GM21576 (cell line): ENCODE measurements around the gene CPHXL2.

Experiments used
- ATAC-seq: cut with Tn5 transposase; IDR thresholded peaks from one replicate; pipeline ENCODE4 v1.9.1; 2021; ENCODE audit warnings: mild to moderate bottlenecking, moderate library complexity; ENCODE audit not compliant: unreplicated experiment

The CPHXL2 gene

GRCh38 chr16:75676909-75677308, at the start of gene CPHXL2:
TSS of gene CPHXL2 (minus strand) at chr16:75677009. CDS start at chr16:75676999, 10 bp downstream.
- ATAC-seq, result no peak

GRCh38 chr16:75726390-75726789, 49.6 kb upstream of the CPHXL2 start, which contains the start of gene CPHXL:
TSS of gene CPHXL (minus strand) at chr16:75726490. CDS start at chr16:75726442, 48 bp downstream.
- no peak for ATAC-seq

GRCh38 chr16:75718452-75718851, 41.6 kb upstream of the CPHXL2 start:
- ATAC-seq, result no peak

GRCh38 chr16:75714661-75715060, 37.9 kb upstream of the CPHXL2 start:
- ATAC-seq, result no peak

- ATAC-seq, result no peak
Measured at GRCh38 chr16:75710344-75710743, 33.5 kb upstream of the CPHXL2 start.

GRCh38 chr16:75703306-75703705, 26.5 kb upstream of the CPHXL2 start:
- ATAC-seq, result no peak

GRCh38 chr16:75702242-75702641, 25.4 kb upstream of the CPHXL2 start:
- ATAC-seq, result no peak

GRCh38 chr16:75701361-75701760, 24.6 kb upstream of the CPHXL2 start, which contains the start of gene DUXB:
TSS of gene DUXB (minus strand) at chr16:75701461. CDS start at chr16:75701418, 43 bp downstream.
- ATAC-seq, result no peak

- no peak for ATAC-seq
Measured at GRCh38 chr16:75697571-75697970, 20.8 kb upstream of the CPHXL2 start.

- ATAC-seq, result no peak
Measured at GRCh38 chr16:75695708-75696107, 18.9 kb upstream of the CPHXL2 start.

GRCh38 chr16:75687361-75687760, 10.6 kb upstream of the CPHXL2 start:
- no peak for ATAC-seq

- no peak for ATAC-seq
Measured at GRCh38 chr16:75682308-75682707, 5.5 kb upstream of the CPHXL2 start.

- ATAC-seq, result no peak
Measured at GRCh38 chr16:75679366-75679765, 2.6 kb upstream of the CPHXL2 start.

- ATAC-seq, result no peak
Measured at GRCh38 chr16:75667503-75667902, 9.3 kb downstream of the CPHXL2 start.

- ATAC-seq, result no peak
Measured at GRCh38 chr16:75660726-75661302, 16.0 kb downstream of the CPHXL2 start.

- no peak for ATAC-seq
Measured at GRCh38 chr16:75660321-75660720, 16.5 kb downstream of the CPHXL2 start.

- ATAC-seq, result no peak
Measured at GRCh38 chr16:75658175-75658574, 18.6 kb downstream of the CPHXL2 start.

GRCh38 chr16:75653922-75654321, 22.9 kb downstream of the CPHXL2 start:
- no peak for ATAC-seq

- ATAC-seq, result peak; percentile 32
Measured at GRCh38 chr16:75648265-75649076, 28.3 kb downstream of the CPHXL2 start.

- ATAC-seq, result peak; percentile 82
Measured at GRCh38 chr16:75647492-75648264, 29.1 kb downstream of the CPHXL2 start, which contains the start of the genes KARS1 and TERF2IP. TSS of gene KARS1 (minus strand) at chr16:75647665. CDS start at chr16:75647639, 26 bp downstream. TSS of gene TERF2IP (plus strand) at chr16:75647773. CDS start at chr16:75647883, 110 bp downstream.

- ATAC-seq, result peak; percentile 14
Measured at GRCh38 chr16:75647112-75647491, 29.7 kb downstream of the CPHXL2 start.
